Skin of body (tissue), 3 donors: Measurements from ENCODE around the gene MYL1. TPM values are rescaled to one million over a fixed set of nuclear protein-coding genes. Genes with fewer than 3 reads are reported as not detected.

ENCODE experiments used
- DNase-seq: peaks from one replicate; lab custom pipeline; 2025; lab: John Stamatoyannopoulos, UW
- small RNA-seq: library from RNA; depleted of rRNA; stranded (forward); fragments of <200 nt; gene quantifications from one replicate; pipeline ENCODE3, GENCODE V24; 2014; ENCODE audit warnings: low replicate concordance
- total RNA-seq: library from RNA; depleted of rRNA; stranded (reverse); fragments of >200 nt; gene quantifications from one replicate; pipeline ENCODE4 v1.2.3, GENCODE V29; 2014

MYL1 gene
- total RNA-seq, 1 donor from 2014 or later, result 926 TPM

DNA sequence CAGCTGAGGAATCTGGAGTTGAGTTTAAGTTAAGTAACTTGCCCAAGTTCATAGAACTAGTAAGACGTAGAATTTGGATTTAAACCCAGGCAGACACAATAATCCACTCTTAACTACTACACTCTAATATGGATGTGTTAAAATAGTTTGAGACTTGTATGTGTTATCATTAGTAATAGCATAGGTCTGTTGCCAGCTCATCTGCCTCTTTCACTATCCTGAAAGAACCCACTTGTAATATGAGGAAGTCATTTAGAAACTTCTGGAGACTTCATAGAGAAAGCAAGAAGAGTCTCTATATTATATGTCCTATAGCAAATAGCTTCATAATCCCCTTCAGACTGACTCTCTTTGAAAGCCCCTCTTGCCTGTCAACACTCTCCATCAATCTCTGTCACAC lies 46.7 kb downstream of the MYL1 start:
- no peak for DNase-seq

DNA sequence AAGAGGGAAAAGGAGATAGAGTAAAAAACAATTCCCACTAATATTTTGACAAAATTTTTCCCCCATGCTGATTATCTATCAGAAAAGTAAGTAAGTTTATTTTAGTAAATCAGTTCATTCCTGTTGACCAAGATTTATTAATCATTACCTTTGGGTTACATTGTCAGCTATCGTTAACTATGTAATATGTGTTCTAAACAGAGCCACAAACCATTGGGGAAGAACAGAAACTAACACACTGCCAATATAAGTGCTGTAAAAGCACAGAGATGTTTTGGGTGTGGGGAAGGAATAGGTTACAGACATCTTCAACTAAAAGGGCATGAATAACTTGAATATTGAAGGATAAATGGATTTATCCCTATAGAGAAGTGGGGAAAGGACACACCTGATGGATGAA lies 47.3 kb downstream of the MYL1 start:
- no peak for DNase-seq

DNA sequence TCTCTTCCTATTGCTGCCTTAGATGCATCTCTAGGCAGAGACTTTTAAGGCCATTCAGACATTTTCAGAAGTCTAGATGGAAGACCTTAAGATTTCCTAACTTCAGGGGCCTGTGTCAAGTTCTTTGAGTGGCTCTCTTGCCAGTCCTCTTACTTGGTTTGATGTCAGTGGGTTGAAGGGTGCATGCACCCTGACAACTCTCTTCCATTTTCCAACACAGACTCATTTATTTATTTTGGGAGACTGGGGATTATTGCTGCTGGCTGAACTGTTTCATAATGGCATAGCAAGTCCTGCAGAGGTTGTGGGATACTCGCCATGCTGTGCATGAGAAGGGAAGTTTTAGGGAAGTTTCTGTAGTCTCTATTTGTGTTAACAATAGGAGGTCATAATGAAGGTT lies 50.7 kb downstream of the MYL1 start:
- no peak for DNase-seq

DNA sequence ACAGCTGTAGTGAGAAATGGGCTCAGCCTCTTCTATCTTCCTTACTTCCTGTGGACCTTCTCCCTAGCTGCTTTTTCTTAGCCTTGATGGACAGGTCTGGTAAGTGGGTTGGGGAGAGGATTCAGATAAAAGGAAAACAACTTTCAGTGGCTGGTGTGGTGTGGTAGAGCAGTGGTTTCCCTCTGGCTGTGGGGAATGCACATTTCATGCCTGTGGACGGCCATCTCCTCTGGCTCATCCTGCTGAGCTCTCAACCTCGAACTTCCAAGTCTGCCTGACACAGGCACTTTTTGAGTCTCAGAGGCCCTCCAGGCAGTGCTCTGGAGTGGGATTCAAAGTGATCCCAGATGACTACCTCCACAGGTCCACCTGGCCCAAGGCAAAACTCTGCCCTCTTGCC lies 51.1 kb downstream of the MYL1 start:
- DNase-seq, result no peak

DNA sequence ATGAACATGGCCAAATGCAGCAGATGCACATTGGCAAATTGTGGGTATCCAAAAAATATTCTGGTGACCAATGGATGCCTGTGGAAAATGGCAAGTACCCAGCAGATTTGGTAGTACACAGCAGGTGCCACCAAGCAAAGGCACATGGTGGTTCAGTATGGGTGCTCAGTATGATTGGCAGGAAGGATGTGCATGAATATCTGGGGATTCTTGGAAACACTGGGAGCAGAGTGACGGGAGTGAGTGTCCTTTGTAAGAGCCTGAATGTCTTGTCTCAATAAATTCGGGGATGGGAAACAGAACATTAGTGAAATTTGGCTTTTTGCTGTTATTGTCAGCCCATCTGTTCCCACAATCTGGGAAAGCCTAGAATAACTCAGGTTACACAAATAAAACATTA lies 52.9 kb downstream of the MYL1 start:
- DNase-seq, result no peak

DNA sequence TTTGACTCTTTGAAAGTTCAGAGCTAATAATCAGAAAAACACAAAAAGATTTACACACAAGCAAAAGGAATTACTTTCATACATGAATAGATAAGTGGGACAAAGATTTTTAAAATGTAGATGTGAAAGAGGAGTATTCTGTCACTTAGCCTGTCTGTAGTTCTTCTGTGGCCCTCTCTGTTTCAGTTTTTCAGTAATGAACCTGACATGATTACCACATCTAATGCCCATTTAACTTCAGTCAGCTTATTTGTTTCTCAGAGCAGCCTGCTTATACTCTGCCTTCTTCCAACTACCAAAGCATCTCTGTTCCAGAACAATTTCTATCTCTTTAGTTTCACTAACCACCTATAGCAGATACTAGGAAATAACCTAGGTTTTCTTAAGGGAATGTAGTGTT lies 55.3 kb downstream of the MYL1 start:
- DNase-seq, result no peak

DNA sequence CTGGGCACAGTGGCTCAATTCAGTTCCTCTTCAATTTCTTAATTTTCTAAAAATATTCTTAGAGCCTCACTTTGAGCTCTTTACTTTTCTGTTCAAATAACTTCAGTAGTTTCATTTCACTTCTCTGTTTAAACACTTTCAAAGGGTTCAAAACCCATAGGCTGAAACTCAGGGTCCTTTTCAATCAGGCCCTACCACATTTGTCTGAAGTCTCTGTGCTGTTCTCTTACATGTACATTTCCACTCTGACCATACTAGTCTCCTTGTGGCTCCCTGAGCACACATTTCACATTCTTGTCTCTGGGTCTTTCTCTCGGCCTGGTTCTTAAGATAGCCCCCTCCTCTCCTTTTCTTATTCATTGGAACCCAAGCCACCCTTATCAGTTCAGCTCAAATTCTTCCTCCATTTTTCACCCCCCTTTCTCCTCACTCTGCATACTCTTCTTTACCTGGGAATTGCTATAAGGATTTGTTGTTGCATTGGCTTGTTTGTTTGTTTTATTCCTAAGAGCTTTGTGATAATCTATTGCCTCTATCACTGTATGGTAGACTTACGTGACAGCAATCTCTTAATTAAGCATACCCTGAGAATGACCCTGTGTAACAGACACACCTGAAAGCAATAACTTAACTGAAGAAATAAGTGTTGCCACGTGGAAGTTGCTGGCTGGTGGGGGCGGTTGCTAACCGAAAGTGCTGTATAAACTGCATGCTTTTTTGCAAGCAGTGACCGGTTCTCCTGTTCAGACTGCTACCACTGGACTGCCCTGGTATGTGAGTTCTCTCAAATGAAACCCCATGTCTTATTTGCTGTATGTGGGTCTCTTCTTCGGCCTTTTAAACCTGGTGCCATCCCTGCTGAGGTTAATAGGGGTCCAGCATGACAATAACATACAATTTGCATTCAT lies 62.0 kb downstream of the MYL1 start:
- no peak for DNase-seq

DNA sequence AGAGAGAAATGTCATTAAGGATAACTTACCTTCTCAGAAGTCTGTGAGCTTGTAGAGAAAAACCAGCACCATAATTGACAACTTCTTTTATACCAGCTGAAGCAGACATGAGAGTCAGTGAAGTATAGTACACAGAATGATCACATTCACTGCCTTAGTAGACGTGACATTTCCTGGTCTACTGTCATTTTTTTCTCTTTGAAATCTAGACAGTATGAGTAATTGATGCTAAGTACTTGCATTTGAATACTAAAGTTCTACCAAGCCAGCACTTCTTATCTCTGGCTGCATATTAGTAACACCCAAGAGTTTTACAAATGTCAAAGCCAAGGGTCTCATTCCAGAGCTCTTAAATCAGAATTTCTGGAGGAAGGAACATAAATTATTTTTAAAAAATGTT lies 64.4 kb downstream of the MYL1 start:
- DNase-seq, result no peak

Small RNA genes lying within 50 kb of the gene (small RNA-seq; reads per million reads assigned to genes)
- gene RF00019, result not detected

Other genes starting within 250 kb of the MYL1 start
- 49.1 TPM for gene KANSL1L, start 143.8 kb downstream of the MYL1 start, total RNA-seq
- gene ACADL, start 89.7 kb downstream of the MYL1 start, total RNA-seq, result 3.6 TPM
- 37.4 TPM for gene LANCL1, start 161.6 kb upstream of the MYL1 start, total RNA-seq
- gene CPS1, start 241.4 kb upstream of the MYL1 start, total RNA-seq, result 4.7 TPM